WERI-Rb-1 (cell line): ENCODE data around the gene PRX.

Source experiments
- DNase-seq: peaks from one replicate; pipeline ENCODE4 v3.0.0-alpha.2; 2020
- H3K27ac ChIP-seq: fragments of 250-450 bp; sonication (Bioruptor Pico); 2 replicates; pipeline ENCODE4 v1.5.1; 2020; ENCODE audit warnings: mild to moderate bottlenecking, moderate library complexity
- H3K27me3 ChIP-seq: fragments of 250-450 bp; sonication (Bioruptor Pico); 2 replicates; pipeline ENCODE4 v1.5.1; 2021; ENCODE audit warnings: mild to moderate bottlenecking, low read depth, moderate library complexity; ENCODE audit not compliant: insufficient read depth, severe bottlenecking
- H3K36me3 ChIP-seq: fragments of 250-450 bp; sonication (Bioruptor Pico); 2 replicates; pipeline ENCODE4 v1.5.1; 2020; ENCODE audit warnings: mild to moderate bottlenecking, moderate library complexity
- H3K4me3 ChIP-seq: 2 replicates; pipeline ENCODE4 v1.5.1; 2011; ENCODE audit warnings: low read depth, mild to moderate bottlenecking, control low read depth, low read length
- H3K9me3 ChIP-seq: fragments of 250-450 bp; sonication (Bioruptor Pico); 2 replicates; pipeline ENCODE4 v1.5.1; 2021; ENCODE audit warnings: mild to moderate bottlenecking, moderate library complexity; ENCODE audit not compliant: severe bottlenecking
- CTCF ChIP-seq: IDR thresholded peaks from 2 replicates; pipeline ENCODE4 v1.5.1; 2011; ENCODE audit warnings: low read depth, mild to moderate bottlenecking, control low read depth, inconsistent platforms, low read length

PRX gene

GRCh38 chr19:40388481-40388880, 24.7 kb downstream of the PRX start:
- no peaks in the 10 kb centered on the region for H3K36me3 ChIP-seq
- no peak overlapping the region for H3K27ac ChIP-seq
- TF ChIP-seq CTCF = no peak
- no peaks in the 10 kb centered on the region for H3K27me3 ChIP-seq
- H3K9me3 ChIP-seq = no peaks in the 10 kb centered on the region
- no peak for DNase-seq
- no peak overlapping the region for H3K4me3 ChIP-seq

GRCh38 chr19:40387155-40387554, 26.0 kb downstream of the PRX start:
- no peaks in the 10 kb centered on the region for H3K36me3 ChIP-seq
- no peak overlapping the region for H3K27ac ChIP-seq

GRCh38 chr19:40383668-40384248, 29.4 kb downstream of the PRX start:
- DNase-seq = no peak
- Histone ChIP-seq H3K4me3 (no peak overlapping the region), H3K9me3 (no peaks in the 10 kb centered on the region), H3K27ac (no peak overlapping the region), H3K36me3 (no peaks in the 10 kb centered on the region), H3K27me3 (no peaks in the 10 kb centered on the region)
- no peak for TF ChIP-seq CTCF

More at GRCh38 chr19:40387155-40387554, 26.0 kb downstream of the PRX start:
- no peak for TF ChIP-seq CTCF
- DNase-seq = no peak
- no peak overlapping the region for H3K4me3 ChIP-seq
- no peaks in the 10 kb centered on the region for H3K9me3 ChIP-seq
- H3K27me3 ChIP-seq = no peaks in the 10 kb centered on the region

GRCh38 chr19:40381321-40381720, 31.9 kb downstream of the PRX start:
- H3K4me3 ChIP-seq = no peak overlapping the region
- H3K36me3 ChIP-seq = no peaks in the 10 kb centered on the region
- H3K27me3 ChIP-seq = no peaks in the 10 kb centered on the region
- peak; percentile 24; the same call in 1 of the 2 replicates for TF ChIP-seq CTCF
- no peak for DNase-seq
- H3K9me3 ChIP-seq = no peaks in the 10 kb centered on the region
- H3K27ac ChIP-seq = no peak overlapping the region

GRCh38 chr19:40380199-40381037, 32.8 kb downstream of the PRX start:
- H3K36me3 ChIP-seq = no peaks in the 10 kb centered on the region
- no peaks in the 10 kb centered on the region for H3K27me3 ChIP-seq
- no peak overlapping the region for H3K27ac ChIP-seq
- TF ChIP-seq CTCF = no peak
- DNase-seq = no peak
- H3K9me3 ChIP-seq = no peaks in the 10 kb centered on the region
- H3K4me3 ChIP-seq = no peak overlapping the region
